Measurements from ENCODE around the gene UNC119B. TPM values are rescaled to one million over a fixed set of nuclear protein-coding genes. Genes with fewer than 3 reads are reported as not detected.
A peak's percentile ranks its signal among the peaks of the same experiment; 100 is the strongest.

UNC119B gene
- total RNA-seq, 4 donors from 2014 or later, result 9.8 to 25.4 (median 21.5) TPM

- no peak for DNase-seq
- H3K4me3 ChIP-seq, result no peak overlapping the region
- 93 to 100% methylated on average over 1 to 3 of the region's 3 CpGs for WGBS, 2 donors (ENCODE audit: low coverage in 1 of 2)
- no peaks in the 10 kb centered on the region for H3K27me3 ChIP-seq
- TF ChIP-seq CTCF (IDR thresholded peaks at IDR 0.05) (no peak), POLR2AphosphoS5 (IDR thresholded peaks at IDR 0.05) (no peak), EP300 (IDR thresholded peaks at IDR 0.05; ENCODE audit: low read depth) (no peak), POLR2A (IDR thresholded peaks at IDR 0.05) (no peak)
- H3K4me1 ChIP-seq, result peaks cover 12 to 41% (median 30%) of the 10 kb centered on the region in 4 donors
- in situ Hi-C loops (cut with MboI; ENCODE audit: low pct_ligation_motif_present in 1 of 4, low pct_unique_long_range_greater_than_20kb in 1 of 4, low sequenced_read_pairs in 3 of 4) (no loop called here), intact Hi-C loops (cut with DNase I; ENCODE audit: low total_unique reads) (no loop called here)
- peaks cover 0 to 42% (median 3%) of the 10 kb centered on the region in 4 donors for H3K36me3 ChIP-seq
- H3K27ac ChIP-seq, result no peak overlapping the region
- no peaks in the 10 kb centered on the region for H3K9me3 ChIP-seq
Observed at GRCh38 chr12:120721866-120722265, 11.6 kb downstream of the UNC119B start.

GRCh38 chr12:120722784-120723183 is 12.5 kb downstream of the UNC119B start:
- no peaks in the 10 kb centered on the region for H3K9me3 ChIP-seq
- intact Hi-C loops (cut with DNase I; ENCODE audit: low total_unique reads), result no loop called here
- H3K4me3 ChIP-seq, result no peak overlapping the region
- H3K27me3 ChIP-seq, result no peaks in the 10 kb centered on the region
- WGBS, 2 donors (ENCODE audit: low coverage in 1 of 2), result 93 to 100% methylated on average over 1 to 2 of the region's 2 CpGs
- H3K4me1 ChIP-seq, result peaks cover 12 to 48% (median 33%) of the 10 kb centered on the region in 4 donors
- no peak for TF ChIP-seq POLR2AphosphoS5 (IDR thresholded peaks at IDR 0.05)
- no peak for TF ChIP-seq EP300 (IDR thresholded peaks at IDR 0.05; ENCODE audit: low read depth)
- no peak for TF ChIP-seq CTCF (IDR thresholded peaks at IDR 0.05)
- no peak for TF ChIP-seq POLR2A (IDR thresholded peaks at IDR 0.05)
- no peak for DNase-seq
- peaks cover 0 to 33% (median 3%) of the 10 kb centered on the region in 4 donors for H3K36me3 ChIP-seq
- in situ Hi-C loops (cut with MboI; ENCODE audit: low pct_ligation_motif_present in 1 of 4, low pct_unique_long_range_greater_than_20kb in 1 of 4, low sequenced_read_pairs in 3 of 4), result no loop called here
- no peak overlapping the region for H3K27ac ChIP-seq

- Histone ChIP-seq H3K27me3 (no peaks in the 10 kb centered on the region), H3K4me1 (peaks cover 12 to 43% (median 25%) of the 10 kb centered on the region in 4 donors), H3K36me3 (peaks cover 0 to 27% (median 3%) of the 10 kb centered on the region in 4 donors), H3K4me3 (no peak overlapping the region), H3K9me3 (no peaks in the 10 kb centered on the region), H3K27ac (peak overlapping the region in 2 of 4 donors; percentile 89 to 90)
- in situ Hi-C loops (cut with MboI; ENCODE audit: low pct_ligation_motif_present in 1 of 4, low pct_unique_long_range_greater_than_20kb in 1 of 4, low sequenced_read_pairs in 3 of 4), result no loop called here
- intact Hi-C loops (cut with DNase I; ENCODE audit: low total_unique reads), result no loop called here
- no peak for DNase-seq
- WGBS, 2 donors (ENCODE audit: low coverage in 1 of 2), result 72% methylated on average over 5 of the region's 5 CpGs; no CpG with 5 or more reads in 1 of the 2 donors
- no peak for TF ChIP-seq EP300 (IDR thresholded peaks at IDR 0.05; ENCODE audit: low read depth)
- no peak for TF ChIP-seq CTCF (IDR thresholded peaks at IDR 0.05)
- TF ChIP-seq POLR2AphosphoS5 (IDR thresholded peaks at IDR 0.05), result no peak
- no peak for TF ChIP-seq POLR2A (IDR thresholded peaks at IDR 0.05)
Observed at GRCh38 chr12:120724720-120725119, 14.5 kb downstream of the UNC119B start.

GRCh38 chr12:120725151-120725658 is 14.9 kb downstream of the UNC119B start:
- H3K27ac ChIP-seq, result peak overlapping the region; percentile 86 to 90 (median 90)
- no peaks in the 10 kb centered on the region for H3K9me3 ChIP-seq
- in situ Hi-C loops (cut with MboI; ENCODE audit: low pct_ligation_motif_present in 1 of 4, low pct_unique_long_range_greater_than_20kb in 1 of 4, low sequenced_read_pairs in 3 of 4) (no loop called here), intact Hi-C loops (cut with DNase I; ENCODE audit: low total_unique reads) (no loop called here)
- DNase-seq, result no peak
- 14 to 25% methylated on average over 14 of the region's 14 CpGs for WGBS, 2 donors (ENCODE audit: low coverage in 1 of 2)
- no peaks in the 10 kb centered on the region for H3K27me3 ChIP-seq
- TF ChIP-seq POLR2A (IDR thresholded peaks at IDR 0.05) (no peak), CTCF (IDR thresholded peaks at IDR 0.05) (no peak), POLR2AphosphoS5 (IDR thresholded peaks at IDR 0.05) (no peak)
- peaks cover 0 to 27% (median 3%) of the 10 kb centered on the region in 4 donors for H3K36me3 ChIP-seq
- H3K4me1 ChIP-seq, result peaks cover 8 to 38% (median 20%) of the 10 kb centered on the region in 4 donors
- peak overlapping the region in 3 of 4 donors; percentile 53 to 72 (median 67) for H3K4me3 ChIP-seq
